ENCODE data around the gene NEURL2.
A peak's percentile ranks its signal among the peaks of the same experiment; 100 is the strongest.
"Not testable (repeated sequence)": the region's sequence is repeated elsewhere in the genome, so short reads cannot be mapped to it uniquely, and the experiment has no call there.

The NEURL2 gene

DNA sequence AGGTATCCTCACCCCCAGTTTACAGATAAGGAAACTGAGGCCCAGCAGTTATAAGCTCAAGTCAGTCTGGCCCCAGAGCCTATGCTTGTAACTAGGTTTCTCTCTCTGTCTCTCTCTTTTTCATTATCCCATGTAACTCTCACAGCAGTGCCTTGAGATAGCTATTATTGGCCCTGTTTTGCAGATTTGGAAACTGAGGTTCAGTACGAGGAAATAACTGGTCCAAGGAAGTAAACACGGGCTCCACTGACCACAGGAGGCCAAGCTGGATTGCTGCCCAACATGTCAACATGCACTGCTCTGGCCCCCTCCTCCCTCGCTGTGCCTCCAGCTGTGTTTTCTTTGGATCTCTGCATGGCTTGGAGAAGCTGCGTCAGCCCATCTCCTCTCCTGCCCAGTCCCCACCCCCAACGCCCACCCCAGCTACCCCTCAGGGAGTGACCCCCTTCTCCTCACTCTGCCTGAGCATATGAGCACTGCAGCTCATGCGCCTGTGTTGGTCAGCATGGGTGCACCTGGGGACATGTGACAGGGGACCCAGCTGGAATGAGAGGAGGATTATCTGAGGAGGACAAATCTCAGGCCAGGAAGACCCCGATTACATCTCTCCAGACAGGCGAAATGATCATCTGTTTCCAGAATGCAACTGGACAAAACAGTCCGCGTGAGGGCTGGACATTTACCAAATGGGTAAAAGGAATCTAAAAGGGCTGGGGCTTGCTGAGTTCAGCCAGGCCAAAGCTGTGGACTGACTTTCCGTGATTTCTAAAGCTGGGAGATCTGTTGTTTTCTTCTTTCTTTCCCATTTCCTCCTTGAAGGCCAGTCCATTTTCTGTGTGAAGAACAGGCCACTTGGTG is 28.8 kb upstream of the NEURL2 start:
- no peak for DNase-seq (ENCODE audit: low spot score)

DNA sequence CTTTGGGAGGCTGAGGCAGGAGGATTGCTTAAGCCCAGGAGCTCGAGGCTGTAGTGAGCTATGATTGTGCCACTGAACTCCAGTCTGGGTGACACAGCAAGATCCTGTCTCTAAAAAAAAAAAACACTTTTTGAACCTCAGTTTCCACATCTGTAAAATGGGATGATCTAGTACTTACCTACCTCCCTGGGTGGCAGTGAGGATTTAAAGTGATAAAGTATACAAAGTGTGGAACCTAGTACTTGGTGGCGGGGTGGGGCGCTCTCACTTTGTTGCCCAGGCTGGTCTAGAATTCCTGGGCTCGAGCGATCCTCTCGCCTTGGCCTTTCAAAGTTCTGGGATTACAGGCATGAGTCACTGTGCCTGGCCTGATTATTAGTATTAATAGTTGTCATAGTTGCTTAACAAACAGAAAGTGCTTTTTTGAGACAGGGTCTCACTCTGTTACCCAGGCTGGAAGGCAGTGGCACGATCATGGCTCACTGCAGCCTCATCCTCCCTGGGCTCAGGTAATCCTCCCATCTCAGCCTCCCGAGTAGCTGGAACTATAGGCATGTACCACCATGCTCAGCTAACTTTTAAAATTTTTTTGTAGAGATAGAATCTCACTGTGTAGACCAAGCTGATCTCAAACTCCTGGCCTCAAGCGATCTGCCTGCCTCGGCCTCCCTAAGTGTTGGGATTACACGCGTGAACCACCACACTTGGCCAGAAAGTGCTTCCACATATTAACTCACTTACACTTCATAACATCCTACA is 27.9 kb upstream of the NEURL2 start:
- no peak for DNase-seq (ENCODE audit: low spot score)

GRCh38 chr20:45918182-45918737 is 27.3 kb upstream of the NEURL2 start:
- no peak for DNase-seq (ENCODE audit: low spot score)

- no peak for DNase-seq (ENCODE audit: low spot score)
Measured at GRCh38 chr20:45917790-45918141, 26.8 kb upstream of the NEURL2 start.

DNA sequence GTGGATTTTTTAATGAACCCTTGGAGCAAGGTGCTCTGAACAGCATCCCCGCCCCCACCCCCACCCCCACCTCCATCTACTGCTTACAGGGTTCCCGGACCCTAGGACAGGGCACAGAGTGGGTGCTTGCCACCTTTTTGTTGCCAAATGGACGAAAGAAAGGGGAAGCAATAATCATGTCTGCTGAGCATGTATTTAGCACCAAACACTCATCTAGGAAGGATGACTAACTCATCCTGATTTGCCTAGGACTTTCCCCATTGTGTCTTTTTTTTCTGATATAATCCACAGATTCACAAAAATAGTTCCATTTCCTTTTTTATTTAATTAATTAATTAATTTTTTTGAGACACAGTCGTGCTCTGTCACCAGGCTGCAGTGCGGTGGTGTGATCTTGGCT is 22.1 kb upstream of the NEURL2 start:
- no peak for DNase-seq (ENCODE audit: low spot score)

DNA sequence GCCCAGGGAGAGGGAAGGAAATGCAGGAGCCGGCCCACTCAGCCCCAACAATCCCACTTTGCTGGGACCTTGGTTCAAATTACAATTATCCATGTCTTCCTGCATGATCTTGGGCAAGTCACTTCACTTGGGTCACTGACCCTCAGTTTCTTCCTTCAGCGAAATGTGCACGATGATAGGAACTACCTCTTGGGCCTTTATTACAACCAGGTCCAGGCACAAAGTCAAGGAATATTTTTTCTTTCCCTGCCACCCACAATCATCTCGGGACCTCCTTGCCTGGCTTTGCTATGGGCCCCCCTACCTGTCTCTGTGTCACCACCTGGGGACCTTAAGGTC is 21.3 kb upstream of the NEURL2 start:
- no peak for DNase-seq (ENCODE audit: low spot score)

DNA sequence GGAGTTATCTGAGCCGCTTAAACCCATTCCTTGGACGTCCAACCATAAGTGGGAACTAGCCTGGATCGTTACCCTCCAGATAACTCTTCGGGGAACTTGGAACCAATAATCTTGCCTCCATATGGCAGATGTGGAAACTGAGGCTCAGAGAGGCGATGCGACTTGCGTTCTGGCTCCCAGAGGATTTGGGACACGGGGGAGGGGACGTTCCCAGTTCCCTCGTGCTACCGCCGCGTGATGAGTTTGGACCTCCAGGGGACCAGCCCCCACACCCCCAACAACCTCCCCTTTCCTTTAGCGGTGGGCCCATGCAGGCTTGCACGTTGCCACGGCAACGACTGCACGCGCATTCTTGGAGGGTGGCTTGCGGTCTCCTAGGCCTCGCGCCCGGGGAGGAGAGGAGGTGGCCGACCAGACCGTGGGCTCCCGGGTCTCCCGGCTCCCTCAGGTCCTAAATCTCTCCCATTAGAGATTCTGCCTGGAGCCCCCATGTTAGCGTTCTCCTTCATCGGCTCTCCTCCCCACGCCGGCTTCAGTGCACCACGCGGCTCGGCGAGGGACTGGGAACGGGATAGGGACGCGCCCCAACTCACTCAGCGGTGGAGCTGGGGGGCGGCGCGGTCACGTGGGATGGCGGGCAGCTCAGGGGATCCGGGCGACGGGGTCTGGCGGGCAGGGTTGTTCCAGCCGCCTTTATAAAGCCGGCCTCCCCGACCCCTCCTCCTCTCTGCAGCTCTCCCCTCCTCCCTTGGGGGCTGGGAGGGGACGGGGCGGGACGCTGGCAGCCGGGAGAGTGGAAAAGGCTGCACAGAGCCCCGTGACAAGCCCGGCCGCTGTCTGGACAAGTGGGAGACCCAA is 20.7 kb upstream of the NEURL2 start, which contains the start of gene PLTP:
TSS of gene PLTP (minus strand) at position 670 of the 858 bp plus-strand sequence. CDS start 703 bp downstream, outside the sequence.
- peak; percentile 14 for DNase-seq (ENCODE audit: low spot score)

DNA sequence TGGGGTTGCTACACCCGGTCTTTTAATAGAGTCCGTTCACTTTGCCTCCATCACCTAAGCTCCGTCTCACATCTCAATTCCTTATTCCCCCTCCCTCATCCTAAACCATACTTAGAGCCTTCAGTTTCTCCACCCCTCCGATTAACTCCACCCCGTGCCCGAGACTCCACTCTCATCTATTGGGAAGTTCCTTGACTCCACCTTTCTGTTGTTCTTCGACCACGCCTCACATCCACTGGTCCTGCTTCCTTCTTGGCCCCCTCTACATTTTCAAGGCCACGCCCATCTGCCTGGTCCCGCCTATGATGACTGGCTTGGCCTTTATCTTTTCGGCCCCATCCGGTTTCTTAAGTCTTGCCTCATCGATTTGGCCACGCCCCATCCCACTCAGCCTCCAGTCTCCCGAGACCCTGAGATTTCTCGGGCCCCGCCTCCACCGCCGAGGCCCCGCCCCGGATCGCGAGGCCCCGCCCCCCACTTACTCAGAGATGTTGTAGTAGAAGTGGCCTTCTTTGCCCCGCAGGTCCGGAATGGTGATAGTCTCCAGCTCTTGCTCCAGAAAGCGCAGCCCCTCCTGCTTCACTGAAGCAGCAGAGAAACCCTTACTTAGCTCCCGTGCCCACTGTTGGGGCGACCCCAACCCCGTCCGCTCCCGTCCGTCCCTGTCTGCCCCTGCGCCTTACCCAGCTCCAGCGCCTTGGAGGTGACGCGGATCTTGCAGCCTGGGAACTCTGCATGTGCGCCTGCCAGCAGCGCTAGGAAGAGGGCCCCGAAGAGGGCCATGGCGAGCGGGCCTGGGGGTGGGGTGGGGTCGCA is 19.9 kb upstream of the NEURL2 start:
- peak; percentile 85 for DNase-seq (ENCODE audit: low spot score)

GRCh38 chr20:45909817-45910669 is 19.0 kb upstream of the NEURL2 start:
- no peak for DNase-seq (ENCODE audit: low spot score)

DNA sequence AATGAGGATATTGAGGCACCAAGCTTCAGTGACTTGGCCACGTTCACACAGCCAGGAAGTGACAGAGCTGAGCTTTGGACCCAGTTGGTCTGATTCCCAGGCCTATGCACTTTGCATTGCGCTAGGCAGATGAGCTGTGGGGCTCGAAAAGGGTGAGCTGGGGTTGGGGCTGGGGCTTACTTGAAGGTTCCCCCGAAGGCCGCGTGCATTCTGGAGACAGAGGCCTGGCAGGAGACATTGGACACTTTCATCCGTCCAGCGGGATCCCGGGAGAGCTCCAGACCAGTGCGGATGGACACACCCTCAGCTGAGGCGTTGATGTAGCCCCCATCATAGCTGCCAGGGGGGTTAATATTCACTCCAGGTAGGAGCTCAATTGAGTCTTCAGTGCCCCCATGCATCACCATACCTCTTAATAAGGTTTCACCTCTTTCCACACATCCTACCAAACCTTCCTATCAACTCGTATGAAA is 18.4 kb upstream of the NEURL2 start:
- DNase-seq (ENCODE audit: low spot score): no peak

DNA sequence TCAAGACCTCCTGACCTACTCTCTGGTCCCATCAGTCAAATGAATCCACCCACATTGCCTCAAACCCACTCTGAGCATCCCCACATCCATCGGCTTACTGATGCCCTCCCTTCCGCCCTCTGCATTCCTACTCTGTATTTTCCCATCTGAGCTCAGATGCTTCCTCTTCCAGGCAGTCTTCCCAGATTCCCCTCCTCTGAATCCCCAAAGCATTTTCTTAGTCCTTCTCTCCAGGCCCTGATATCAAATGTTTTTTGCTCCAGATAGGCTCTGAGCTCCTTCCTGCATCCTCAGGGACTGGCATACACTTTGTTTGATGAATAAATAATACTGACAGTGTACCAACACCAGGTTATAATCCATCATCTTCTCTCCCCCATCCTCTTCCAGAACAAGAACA is 17.1 kb upstream of the NEURL2 start:
- no peak for DNase-seq (ENCODE audit: low spot score)

GRCh38 chr20:45907219-45907948 is 16.4 kb upstream of the NEURL2 start:
- no peak for DNase-seq (ENCODE audit: low spot score)

DNA sequence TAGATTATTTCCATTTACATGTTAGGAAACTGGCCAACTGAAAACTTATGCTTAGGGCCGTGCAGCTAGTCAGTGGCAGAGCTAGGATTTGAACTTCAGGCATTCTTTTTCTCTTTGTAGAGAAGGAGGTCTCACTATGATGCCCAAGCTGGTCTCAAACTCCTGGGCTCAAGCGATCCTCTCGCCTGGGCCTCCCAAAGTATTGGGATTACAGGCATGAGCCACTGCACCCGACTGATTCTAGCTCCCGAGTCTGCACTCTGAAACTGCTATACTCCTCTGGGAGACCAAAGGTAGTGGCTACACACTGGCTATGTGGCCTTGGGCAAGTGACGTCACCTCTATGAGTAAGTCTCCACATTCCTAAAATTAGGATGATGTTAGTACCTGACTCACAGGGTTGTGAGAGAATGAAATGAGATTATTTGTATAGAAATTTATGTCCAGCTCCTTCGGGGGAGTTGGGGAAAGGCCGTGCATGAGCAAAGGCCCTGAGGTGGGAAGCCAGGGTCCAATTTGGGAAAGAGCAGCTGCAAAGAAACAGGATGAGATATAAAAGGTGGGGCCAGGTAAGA is 14.6 kb upstream of the NEURL2 start:
- no peak for DNase-seq (ENCODE audit: low spot score)

GRCh38 chr20:45904583-45905504 is 13.8 kb upstream of the NEURL2 start:
- no peak for DNase-seq (ENCODE audit: low spot score)

DNA sequence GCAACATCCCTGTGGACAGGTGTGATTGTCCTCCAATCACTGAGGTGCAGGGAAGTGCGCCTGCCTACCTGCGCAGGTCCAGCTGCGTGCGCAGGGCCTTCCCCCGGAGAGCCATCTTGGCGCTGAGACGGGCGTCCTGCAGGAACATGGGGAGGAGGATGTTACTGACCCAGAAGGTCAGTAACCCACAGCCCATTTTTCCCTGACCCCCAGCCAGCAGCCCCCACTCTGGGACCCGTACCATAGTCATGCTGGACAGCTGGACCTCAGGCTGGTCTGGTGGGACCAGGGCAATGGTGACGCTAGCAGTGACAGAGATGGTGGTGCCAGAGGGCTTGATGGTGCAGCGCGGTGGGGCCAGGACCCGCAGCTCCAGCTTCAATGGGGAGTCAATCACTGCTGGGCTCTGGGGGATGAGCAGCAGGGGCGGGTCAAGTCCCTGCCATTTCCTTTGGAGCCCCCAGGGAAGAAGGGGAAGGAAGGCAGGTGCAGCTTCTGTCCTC is 11.2 kb upstream of the NEURL2 start:
- DNase-seq (ENCODE audit: low spot score): no peak

DNA sequence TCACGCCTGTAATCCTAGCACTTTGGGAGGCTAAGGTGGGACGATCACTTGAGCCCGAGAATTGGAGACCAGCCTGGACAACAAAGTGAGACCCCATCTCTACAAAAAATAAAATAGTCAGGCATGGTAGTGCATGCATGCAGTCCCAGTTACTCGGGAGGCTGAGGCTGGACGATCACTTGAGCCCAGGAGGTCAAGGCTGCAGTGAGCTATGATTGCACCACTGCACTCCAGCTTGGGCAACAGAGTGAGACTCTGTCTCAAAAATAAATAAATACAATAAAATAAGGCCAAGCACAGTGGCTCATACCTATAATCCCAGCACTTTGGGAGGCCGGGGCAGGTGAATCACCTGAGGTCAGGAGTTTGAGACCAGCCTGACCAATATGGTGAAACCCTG is 10.3 kb upstream of the NEURL2 start:
- not testable (repeated sequence) for DNase-seq (ENCODE audit: low spot score)

DNA sequence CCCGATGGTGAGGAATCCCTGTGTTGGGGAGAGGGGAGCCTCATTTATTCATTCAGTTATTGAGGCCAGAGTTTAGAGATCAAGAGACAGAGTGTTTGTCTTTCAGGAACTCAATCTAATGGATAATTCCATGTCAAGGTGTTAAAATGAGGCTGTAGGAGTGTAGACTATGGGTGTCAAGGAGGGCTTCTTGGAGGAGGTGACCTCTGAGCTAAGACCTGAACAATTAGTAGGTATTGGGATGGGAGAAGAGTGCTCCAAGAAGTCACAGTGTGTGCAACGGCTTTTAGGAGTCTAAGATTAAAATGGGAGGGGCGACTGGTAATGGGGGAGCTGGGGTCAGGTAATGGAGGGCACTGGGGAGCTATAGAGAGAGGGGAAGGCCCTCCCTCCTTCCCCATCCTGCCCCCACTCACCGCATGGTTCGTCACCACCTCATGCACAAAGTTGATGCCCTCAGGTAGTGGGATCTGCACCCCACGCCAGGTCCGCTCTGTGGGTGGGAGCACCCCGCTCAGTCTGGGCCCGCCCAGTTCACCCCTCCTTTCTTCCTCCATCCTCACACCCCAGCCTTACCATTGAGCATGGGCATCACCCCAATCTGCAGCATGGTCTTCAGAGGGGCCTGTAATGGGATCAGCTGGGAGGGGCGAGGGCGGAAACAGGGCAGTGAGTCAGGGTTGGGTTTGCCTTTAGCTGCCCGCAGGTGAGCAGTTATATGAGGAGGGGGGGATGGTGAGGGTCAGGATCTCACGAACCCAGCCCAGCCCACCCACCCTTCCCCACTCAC is 8.2 kb upstream of the NEURL2 start:
- no peak for DNase-seq (ENCODE audit: low spot score)

All from CD4-positive, alpha-beta T cell treated with Interleukin-6 at 100 ng/mL for 8 hours (primary cell).